Stimulated activated CD4-positive, alpha-beta T cell treated with anti-CD3 and anti-CD28 coated beads, Interleukin-1b, Interleukin-23, amount 100 ng/mL, for 1 hour (primary cell): ENCODE results near the gene ZFAND2A.
A peak's percentile ranks its signal among the peaks of the same experiment; 100 is the strongest.
"Not testable (repeated sequence)": the region's sequence is repeated elsewhere in the genome, so short reads cannot be mapped to it uniquely, and the experiment has no call there.

Experiments used
- DNase-seq, 2 donors: peaks; one replicate each; pipeline ENCODE4 v3.0.0-alpha.2; 2020; ENCODE audit warnings: low read depth in 2 of 2

Gene ZFAND2A, protein sequence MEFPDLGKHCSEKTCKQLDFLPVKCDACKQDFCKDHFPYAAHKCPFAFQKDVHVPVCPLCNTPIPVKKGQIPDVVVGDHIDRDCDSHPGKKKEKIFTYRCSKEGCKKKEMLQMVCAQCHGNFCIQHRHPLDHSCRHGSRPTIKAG

GRCh38 chr7:1159891-1160669 lies at the start of gene ZFAND2A:
TSS of gene ZFAND2A (minus strand) at chr7:1160196. CDS start at chr7:1158212, 1,984 bp downstream.
- peak; percentile 95 to 97 for DNase-seq

- DNase-seq, result no peak
Measured at GRCh38 chr7:1209097-1209496, 49.1 kb upstream of the ZFAND2A start.

- not testable (repeated sequence) for DNase-seq
Measured at GRCh38 chr7:1205742-1206141, 45.7 kb upstream of the ZFAND2A start.

GRCh38 chr7:1204460-1205140 lies 44.6 kb upstream of the ZFAND2A start:
- no peak for DNase-seq

- DNase-seq, result not testable (repeated sequence)
Measured at GRCh38 chr7:1202914-1203313, 42.9 kb upstream of the ZFAND2A start.

- DNase-seq, result no peak
Measured at GRCh38 chr7:1201916-1202315, 41.9 kb upstream of the ZFAND2A start.

DNA sequence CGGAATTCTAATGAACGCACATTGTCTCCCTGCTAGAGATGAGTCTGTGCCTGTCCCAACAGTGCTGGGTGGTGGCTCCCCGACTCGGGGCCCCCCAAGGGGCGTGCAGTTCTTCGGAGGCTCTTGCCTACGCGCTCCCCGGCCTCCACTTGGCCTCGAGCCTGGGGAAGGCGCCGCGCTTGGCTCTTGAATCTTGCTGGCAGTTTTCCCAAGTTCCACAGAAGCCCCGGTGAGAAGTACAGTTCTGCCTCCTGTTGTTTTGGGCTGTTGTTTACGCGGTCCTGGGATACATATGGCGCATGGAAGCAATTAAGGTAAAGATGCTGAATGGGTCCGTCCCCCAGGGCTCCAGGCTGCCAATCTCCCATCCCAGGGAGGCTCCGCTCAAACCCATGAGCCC lies 40.0 kb upstream of the ZFAND2A start:
- DNase-seq, result no peak

DNA sequence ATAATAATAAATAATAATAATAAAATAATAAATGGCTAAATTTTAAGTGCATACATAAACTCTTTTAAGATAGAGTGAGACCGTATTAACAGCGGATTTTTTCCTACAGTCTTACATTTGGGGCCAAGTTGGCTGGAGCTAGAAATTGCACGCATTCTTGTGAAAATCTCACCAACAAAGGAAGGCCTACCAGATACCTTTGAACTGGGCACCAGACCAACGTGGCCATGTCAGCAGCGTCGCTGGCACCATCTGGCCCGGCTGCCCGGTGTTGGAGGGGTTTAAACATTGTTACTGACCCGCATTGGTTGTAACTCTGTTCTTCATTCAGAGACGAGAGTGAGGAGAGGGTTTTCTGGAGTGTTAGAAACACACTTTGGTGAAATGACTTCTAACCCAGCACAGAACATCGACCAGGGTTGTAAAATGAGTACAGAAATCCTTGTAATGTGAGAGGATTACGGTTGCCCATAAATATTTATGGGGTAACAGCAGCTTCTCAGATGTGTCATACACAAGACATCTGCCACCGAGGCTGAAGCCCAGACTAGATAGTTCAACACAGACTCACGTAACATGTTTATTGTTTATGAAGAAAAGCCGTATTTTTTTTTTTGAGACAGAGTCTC lies 38.1 kb upstream of the ZFAND2A start:
- no peak for DNase-seq

GRCh38 chr7:1196950-1197349 lies 37.0 kb upstream of the ZFAND2A start:
- no peak for DNase-seq

GRCh38 chr7:1196441-1196840 lies 36.4 kb upstream of the ZFAND2A start:
- DNase-seq, result not testable (repeated sequence)

- no peak for DNase-seq
Measured at GRCh38 chr7:1193593-1194424, 33.8 kb upstream of the ZFAND2A start.

DNA sequence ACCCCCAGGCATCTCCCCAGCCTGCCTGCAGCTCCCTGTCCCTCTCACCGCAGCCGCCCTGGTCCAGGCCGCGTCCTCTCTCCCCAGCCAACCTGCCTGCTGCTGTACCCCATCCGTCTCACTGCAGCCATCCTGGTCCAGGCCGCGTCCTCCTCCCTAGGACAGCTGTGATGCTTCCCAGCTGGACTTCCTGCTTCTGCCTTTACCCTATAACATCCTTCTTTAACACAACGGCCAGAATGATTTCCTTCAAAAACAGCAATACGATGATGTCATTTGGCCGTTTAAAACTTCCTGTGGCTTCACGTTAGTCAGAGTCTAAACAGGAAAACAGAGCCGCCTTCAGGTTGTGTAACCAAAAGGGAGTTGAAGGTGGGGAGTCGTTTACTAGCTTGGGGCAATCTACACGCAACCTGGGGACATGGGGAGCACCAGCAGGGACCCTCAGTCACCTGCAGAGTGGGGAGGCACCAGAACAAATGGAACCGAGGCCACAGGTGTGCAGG lies 32.2 kb upstream of the ZFAND2A start:
- no peak for DNase-seq

GRCh38 chr7:1189986-1190772 lies 30.2 kb upstream of the ZFAND2A start:
- DNase-seq, result no peak

DNA sequence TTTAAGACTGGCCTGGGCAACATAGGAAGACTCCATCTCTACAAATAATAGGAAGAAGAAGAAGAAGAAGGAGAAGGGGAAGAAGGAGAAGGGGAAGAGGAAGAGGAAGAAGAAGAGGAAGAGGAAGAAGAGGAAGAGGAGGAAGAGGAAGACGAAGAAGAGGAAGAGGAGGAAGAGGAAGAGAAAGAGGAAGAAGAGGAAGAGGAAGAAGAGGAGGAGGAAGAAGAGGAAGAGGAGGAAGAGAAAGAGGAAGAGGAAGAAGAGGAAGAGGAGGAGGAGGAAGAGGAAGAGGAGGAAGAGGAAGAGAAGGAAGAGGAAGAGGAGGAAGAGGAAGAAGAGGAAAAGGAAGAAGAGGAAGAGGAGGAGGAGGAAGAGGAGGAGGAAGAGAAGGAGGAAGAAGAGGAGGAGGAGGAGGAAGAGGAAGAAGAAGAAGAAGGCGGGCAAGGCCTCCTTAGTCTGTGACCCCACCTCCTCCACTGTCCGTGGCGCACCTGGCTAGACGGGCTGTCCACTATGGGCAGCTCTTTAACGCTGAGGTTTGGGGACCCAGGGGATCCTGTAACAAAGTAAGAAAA lies 28.8 kb upstream of the ZFAND2A start:
- DNase-seq, result no peak

- DNase-seq, result no peak
Measured at GRCh38 chr7:1187127-1187526, 27.1 kb upstream of the ZFAND2A start.

DNA sequence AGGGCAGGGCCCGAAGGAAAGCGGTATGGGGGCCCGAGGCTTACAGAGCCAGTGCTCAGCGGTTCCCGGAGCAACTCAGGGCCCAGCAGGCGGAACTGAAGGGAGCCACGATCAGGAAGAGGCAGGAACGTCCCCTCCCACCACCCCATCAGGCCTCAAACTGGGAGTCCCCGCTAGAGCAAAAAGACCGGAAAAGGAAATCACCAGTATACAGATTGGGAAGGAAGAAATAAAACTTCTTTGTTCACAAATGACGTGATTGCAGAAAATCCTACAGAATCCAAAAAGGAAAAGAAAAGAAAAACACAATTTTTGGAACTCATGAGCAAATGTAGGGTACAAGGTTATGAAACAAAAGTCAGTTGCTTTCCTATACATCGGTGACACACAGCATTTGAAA lies 21.6 kb upstream of the ZFAND2A start:
- no peak for DNase-seq

GRCh38 chr7:1181031-1181430 lies 21.0 kb upstream of the ZFAND2A start:
- no peak for DNase-seq

DNA sequence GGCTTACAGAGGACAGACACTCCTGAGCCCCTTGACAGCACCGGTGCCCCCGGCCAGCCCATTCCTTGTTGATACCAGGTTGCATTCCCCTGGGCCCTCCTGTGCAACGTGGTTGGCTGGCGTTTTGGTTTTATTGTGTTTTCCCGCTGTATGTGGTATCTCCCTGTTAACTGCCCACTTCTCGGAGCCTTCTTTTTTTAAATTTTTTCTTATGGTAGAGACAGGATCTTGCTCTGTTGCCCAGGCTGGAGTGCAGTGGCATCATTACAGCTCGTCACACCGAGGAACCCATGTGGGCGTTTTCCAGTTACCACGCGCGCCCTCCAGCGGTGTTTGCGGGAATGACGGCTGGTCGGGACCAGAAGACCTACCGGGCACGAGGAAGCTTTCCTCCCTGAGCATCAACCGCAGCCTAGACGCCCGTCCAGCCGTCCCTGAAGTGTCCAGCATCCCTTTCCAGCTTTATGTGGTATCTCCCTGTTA lies 16.9 kb upstream of the ZFAND2A start:
- peak; percentile 32 to 77 for DNase-seq

GRCh38 chr7:1175967-1176851 lies 16.2 kb upstream of the ZFAND2A start:
- DNase-seq, result peak; percentile 54 to 73
